GM19463 (cell line): ENCODE measurements around the gene C2orf15.
"Not testable (repeated sequence)": the region's sequence is repeated elsewhere in the genome, so short reads cannot be mapped to it uniquely, and the experiment has no call there.

Source experiments
- ATAC-seq: cut with Tn5 transposase; IDR thresholded peaks from one replicate; pipeline ENCODE4 v1.9.1; 2021; ENCODE audit warnings: mild to moderate bottlenecking, moderate library complexity; ENCODE audit not compliant: unreplicated experiment

The C2orf15 gene

DNA sequence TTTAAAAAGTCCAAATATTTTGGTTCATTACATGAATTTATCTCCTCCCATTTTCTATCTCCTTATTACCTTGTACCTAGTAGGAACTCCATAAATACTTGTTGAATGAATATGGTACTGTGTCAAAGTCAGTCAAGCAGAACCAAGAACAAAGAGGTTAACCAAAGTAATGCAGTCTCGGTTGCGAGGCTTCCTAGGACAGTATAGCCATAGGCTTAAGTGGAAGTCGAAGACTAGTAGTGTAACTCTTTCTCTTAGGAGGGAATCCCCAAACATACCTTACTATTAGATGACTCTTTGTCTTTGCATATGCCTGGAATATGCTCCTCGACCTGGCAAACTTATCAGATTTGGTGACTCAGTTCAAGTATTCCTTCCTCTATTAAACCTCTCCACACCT, 18.1 kb downstream of the C2orf15 start:
- ATAC-seq: no peak

DNA sequence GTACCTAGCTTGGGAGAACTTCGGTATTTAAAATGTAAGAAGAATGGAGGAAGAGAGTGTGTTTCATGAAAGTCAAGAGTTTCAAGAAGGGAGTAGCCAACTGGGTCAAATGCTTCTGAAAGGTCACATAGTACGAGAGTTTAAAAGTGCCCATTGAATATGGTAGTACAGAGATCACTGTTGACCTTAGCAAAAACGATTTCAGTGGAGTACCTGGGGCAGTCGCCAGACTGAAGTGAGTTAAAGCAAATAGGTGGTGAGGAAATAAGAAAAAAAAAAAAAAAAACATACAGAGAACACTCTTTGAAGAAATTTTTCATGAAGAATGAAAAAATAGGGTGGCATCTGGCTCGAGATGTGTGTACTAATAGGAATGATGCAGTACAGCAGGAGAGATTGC, 24.7 kb downstream of the C2orf15 start:
- no peak for ATAC-seq

GRCh38 chr2:99169534-99169933, 28.0 kb downstream of the C2orf15 start:
- ATAC-seq: no peak

DNA sequence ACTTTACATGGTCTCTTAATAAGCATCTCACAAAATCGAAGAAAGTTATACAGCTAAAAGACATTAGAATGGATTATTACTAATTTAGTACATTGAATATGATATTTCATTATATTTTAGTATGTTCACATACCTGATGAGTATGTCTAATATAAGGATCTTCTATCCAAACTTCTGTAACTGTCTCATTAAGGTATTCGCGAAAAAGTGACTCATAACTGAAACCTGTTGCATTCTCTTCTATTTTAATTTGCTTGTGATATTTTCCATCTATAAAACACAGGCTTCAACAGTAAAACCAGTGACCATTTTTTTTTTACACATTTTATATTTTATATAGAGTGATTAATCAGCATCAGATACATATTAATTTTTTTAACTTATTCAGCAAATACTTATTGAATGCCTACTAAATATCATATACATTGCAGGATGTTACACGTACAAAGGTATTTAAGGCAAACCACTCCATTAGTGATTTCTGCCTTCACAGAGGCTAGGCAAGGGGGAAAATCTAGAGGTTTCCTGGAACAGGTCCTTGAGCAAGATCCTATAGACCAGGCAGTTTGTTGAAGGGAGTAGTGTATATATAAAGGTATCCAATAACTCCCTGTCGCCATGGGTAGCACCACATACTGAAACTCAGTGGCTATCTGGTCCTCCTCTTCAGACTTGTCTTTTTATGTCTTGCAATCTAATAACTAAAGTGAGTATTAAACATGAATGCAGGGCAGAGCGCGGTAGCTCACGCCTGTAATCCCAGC, 30.1 kb downstream of the C2orf15 start:
- ATAC-seq: no peak

GRCh38 chr2:99180755-99181623, 39.5 kb downstream of the C2orf15 start, which contains the start of the genes MITD1 and MRPL30:
Gene MITD1, minus strand, starts transcription at chr2:99181058. Its CDS starts 77 bp downstream, at chr2:99180981.
Gene MRPL30, plus strand, starts transcription at chr2:99181184. Its CDS starts 5,020 bp downstream, at chr2:99186204.
- ATAC-seq: peak; percentile 89

- no peak for ATAC-seq
Observed at GRCh38 chr2:99181624-99182000, 40.1 kb downstream of the C2orf15 start.

- no peak for ATAC-seq
Observed at GRCh38 chr2:99183025-99183424, 41.5 kb downstream of the C2orf15 start.

DNA sequence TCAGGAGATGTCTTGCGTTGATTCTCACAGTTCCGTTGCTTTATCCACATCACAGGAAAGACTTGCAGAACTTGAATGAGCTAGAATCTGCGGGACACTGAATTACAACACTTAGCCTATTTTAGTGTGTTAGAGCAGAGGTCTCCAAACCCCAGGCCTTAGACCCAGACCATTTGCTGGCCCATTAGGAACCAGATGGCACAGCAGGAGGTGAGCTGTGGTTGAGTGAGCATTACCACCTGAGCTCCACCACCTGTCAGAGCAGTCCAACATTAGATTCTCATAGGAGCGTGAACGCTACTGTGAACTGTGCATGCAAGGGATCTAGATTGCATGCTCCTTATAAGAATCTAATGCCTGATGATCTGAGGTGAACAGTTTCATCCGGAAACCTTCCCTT, 43.3 kb downstream of the C2orf15 start:
- ATAC-seq: no peak

GRCh38 chr2:99187011-99187410, 45.5 kb downstream of the C2orf15 start:
- no peak for ATAC-seq

GRCh38 chr2:99188357-99188756, 46.9 kb downstream of the C2orf15 start:
- no peak for ATAC-seq

GRCh38 chr2:99190548-99190947, 49.0 kb downstream of the C2orf15 start:
- no peak for ATAC-seq

- not testable (repeated sequence) for ATAC-seq
Observed at GRCh38 chr2:99192364-99192763, 50.9 kb downstream of the C2orf15 start.

DNA sequence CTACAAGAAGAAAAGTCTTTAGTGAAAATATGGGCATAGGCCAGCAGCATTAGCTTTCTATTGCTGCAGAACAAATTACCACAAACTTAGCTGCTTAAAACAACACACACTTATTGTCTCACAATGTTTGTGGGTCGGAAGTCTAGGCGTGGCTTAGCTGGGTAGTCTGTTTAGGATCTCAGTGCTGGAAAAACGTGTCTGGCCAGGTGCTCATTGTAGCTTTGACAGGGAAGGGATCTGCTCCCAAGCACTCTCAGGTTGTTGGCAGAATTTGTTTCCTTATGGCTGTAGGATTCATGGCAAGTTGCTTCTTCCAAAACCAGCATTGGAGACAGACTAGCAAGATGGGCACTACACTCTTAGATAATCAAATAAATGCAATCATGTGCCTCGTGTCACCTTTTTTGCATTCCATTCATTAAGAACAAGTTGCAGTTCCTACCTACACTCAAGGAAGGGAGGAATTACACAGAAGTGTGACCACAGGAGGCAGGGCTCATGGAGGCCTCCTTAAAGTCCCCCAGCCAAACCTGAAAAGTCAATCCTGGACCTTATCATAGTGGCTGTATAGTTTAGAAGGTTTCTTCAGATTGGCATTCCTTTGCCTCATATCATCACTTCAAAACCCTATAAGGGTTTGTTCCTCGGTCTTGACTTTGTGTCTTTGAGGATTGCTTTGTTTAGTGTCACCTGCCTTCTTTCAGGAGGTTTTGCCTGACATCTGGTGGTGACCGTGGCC, 56.8 kb downstream of the C2orf15 start:
- ATAC-seq: no peak

GRCh38 chr2:99200076-99200800, 58.7 kb downstream of the C2orf15 start:
- no peak for ATAC-seq
